MM.1S (cell line): ENCODE data around the gene GPR161.

Experiments
- DNase-seq: peaks from one replicate; pipeline ENCODE4 v3.0.0-alpha.2; 2015
- H2AFZ ChIP-seq: fragments of 300-600 bp; sonication (generic); 2 replicates; pipeline ENCODE4 v1.6.0; 2016; ENCODE audit warnings: antibody characterized with exemption, low read length
- H3F3A ChIP-seq: fragments of 300-600 bp; sonication (generic); 2 replicates; pipeline ENCODE4 v1.6.1; 2016; ENCODE audit warnings: mild to moderate bottlenecking, antibody characterized with exemption, low read length, moderate library complexity, mixed read lengths; ENCODE audit not compliant: insufficient read depth
- H3K27ac ChIP-seq: fragments of 300-600 bp; sonication (generic); 2 replicates; pipeline ENCODE4 v1.5.1; 2016; ENCODE audit warnings: mild to moderate bottlenecking, low read length
- H3K27me3 ChIP-seq: fragments of 300-600 bp; sonication (generic); replicated peaks from 2 replicates; pipeline ENCODE4 v1.6.0; 2016; ENCODE audit warnings: low read length; ENCODE audit not compliant: insufficient read depth
- H3K36me3 ChIP-seq: fragments of 300-600 bp; sonication (generic); replicated peaks from 2 replicates; pipeline ENCODE4 v1.6.1; 2016; ENCODE audit warnings: mild to moderate bottlenecking, low read length, mixed read lengths; ENCODE audit not compliant: insufficient read depth
- H3K4me1 ChIP-seq: fragments of 300-600 bp; sonication (generic); 2 replicates; pipeline ENCODE4 v1.6.1; 2016; ENCODE audit warnings: low read length, mixed read lengths
- H3K4me2 ChIP-seq: fragments of 300-600 bp; sonication (generic); 2 replicates; pipeline ENCODE4 v1.6.0; 2016; ENCODE audit warnings: low read depth, low read length
- H3K4me3 ChIP-seq: fragments of 300-600 bp; sonication (generic); 2 replicates; pipeline ENCODE4 v1.5.1; 2016; ENCODE audit warnings: low read length, mixed read lengths
- H3K79me2 ChIP-seq: fragments of 300-600 bp; sonication (generic); 2 replicates; pipeline ENCODE4 v1.6.1; 2016; ENCODE audit warnings: mixed run types, low read length, mixed read lengths
- H3K9ac ChIP-seq: fragments of 300-600 bp; sonication (generic); 2 replicates; pipeline ENCODE4 v1.6.1; 2016; ENCODE audit warnings: low read length, mixed read lengths
- H3K9me2 ChIP-seq: fragments of 300-600 bp; sonication (generic); replicated peaks from 2 replicates; pipeline ENCODE4 v1.6.1; 2016; ENCODE audit warnings: mild to moderate bottlenecking, low read length, mixed read lengths; ENCODE audit not compliant: insufficient read depth
- H3K9me3 ChIP-seq: fragments of 300-600 bp; sonication (generic); replicated peaks from 2 replicates; pipeline ENCODE4 v1.6.1; 2016; ENCODE audit warnings: mild to moderate bottlenecking, low read length, mixed read lengths; ENCODE audit not compliant: insufficient read depth
- H4K20me1 ChIP-seq: fragments of 300-600 bp; sonication (generic); 2 replicates; pipeline ENCODE4 v1.6.1; 2016; ENCODE audit warnings: mild to moderate bottlenecking, low read length, moderate library complexity, mixed read lengths; ENCODE audit not compliant: insufficient read depth
- CTCF ChIP-seq: fragments of 300-600 bp; sonication (generic); IDR thresholded peaks from 2 replicates; pipeline ENCODE4 v1.5.1; 2016; ENCODE audit warnings: antibody characterized with exemption, low read length, mixed read lengths
- EZH2 ChIP-seq: fragments of 300-600 bp; sonication (generic); optimal IDR thresholded peaks from 2 replicates; pipeline ENCODE3; 2017; ENCODE audit warnings: low read depth, mild to moderate bottlenecking, antibody characterized with exemption, low read length, mixed read lengths
- EZH2phosphoT487 ChIP-seq: fragments of 300-600 bp; sonication (generic); IDR thresholded peaks from 2 replicates; pipeline ENCODE4 v1.6.1; 2018; ENCODE audit warnings: antibody characterized with exemption, low read length

Gene GPR161

DNA sequence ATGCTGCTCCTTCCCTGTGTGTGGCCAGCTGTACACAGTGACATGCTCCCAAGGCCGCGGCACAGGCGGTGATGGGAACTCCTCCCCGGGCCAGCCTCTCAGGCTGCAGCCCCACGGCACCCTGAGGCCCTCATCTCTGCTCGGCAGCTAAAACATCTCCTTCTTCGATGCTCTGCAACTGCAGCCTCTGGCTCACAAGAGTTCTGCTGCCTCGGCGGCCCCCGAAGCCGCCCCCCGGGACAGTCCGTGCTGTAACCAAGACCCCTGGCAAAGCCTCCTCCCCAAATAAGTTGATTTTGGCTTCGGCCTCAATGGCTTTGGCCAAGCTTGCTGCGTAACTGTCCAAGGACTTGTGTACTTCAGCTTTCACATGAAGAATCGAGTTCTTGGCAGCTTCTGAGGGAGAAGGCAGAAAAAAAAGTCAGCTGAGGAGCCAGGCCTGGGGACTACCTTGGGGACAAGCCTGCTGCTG, 51.3 kb downstream of the GPR161 start:
- H3K4me1 ChIP-seq: no peaks in the 10 kb centered on the region
- no peaks in the 10 kb centered on the region for H4K20me1 ChIP-seq
- no peak for TF ChIP-seq EZH2
- no peak for TF ChIP-seq EZH2phosphoT487
- TF ChIP-seq CTCF: no peak
- no peak for DNase-seq
- no peaks in the 10 kb centered on the region for H3K9me2 ChIP-seq
- H3K27ac ChIP-seq: no peak overlapping the region
- H3K9me3 ChIP-seq: no peaks in the 10 kb centered on the region
- no peak overlapping the region for H3K9ac ChIP-seq
- H3K4me2 ChIP-seq: no peak overlapping the region
- no peak overlapping the region for H2AFZ ChIP-seq
- H3K79me2 ChIP-seq: no peaks in the 10 kb centered on the region
- H3K27me3 ChIP-seq: no peaks in the 10 kb centered on the region
- no peaks in the 10 kb centered on the region for H3K36me3 ChIP-seq
- H3F3A ChIP-seq: no peaks in the 10 kb centered on the region
- H3K4me3 ChIP-seq: no peak overlapping the region

DNA sequence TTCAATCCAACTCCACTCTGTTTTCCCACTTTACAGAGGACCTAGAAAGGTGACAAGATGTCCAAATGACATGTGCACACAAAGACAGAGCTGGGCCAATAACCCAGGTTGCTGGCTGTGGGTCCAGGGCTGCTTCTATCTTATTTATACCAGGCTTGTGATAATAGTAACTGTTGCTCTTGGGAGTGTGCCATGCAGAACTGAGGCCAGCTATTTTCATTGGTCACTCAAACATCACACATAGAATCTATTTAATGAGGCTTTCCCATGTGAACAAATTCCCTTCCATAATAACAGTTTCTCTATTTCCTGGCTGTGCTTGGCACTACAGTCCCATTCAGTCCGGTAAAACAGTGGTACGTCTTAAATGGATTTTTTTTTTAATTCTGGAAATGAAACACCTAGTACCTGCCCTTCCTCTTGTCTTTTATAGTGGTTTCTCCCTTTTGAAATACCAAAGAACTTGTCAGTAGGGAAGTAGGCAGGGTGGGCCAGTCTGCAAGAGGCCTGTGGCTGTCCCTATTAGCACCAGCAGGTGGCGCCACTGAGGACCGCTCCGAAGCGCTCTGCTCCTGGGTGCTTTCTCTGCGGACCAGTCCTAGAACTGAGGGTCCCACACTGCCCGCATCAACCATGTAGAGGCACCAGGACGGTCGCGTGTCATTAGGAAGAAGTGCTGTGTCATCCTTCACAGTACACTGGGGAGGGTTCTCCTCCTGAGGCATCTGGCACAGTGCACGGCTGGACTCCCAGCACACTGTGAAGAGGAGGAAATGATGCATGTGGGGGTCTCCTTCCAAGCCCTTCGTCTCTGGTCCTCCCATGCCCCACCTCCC, 52.1 kb downstream of the GPR161 start:
- Histone ChIP-seq H3K27ac (no peak overlapping the region), H2AFZ (no peak overlapping the region), H3K4me1 (no peaks in the 10 kb centered on the region), H4K20me1 (no peaks in the 10 kb centered on the region), H3F3A (no peaks in the 10 kb centered on the region), H3K4me3 (no peak overlapping the region), H3K36me3 (no peaks in the 10 kb centered on the region), H3K9me3 (no peaks in the 10 kb centered on the region), H3K9me2 (no peaks in the 10 kb centered on the region), H3K27me3 (no peaks in the 10 kb centered on the region), H3K9ac (no peak overlapping the region), H3K79me2 (no peaks in the 10 kb centered on the region), H3K4me2 (peak overlapping the region; percentile 27; the same call in 1 of the 2 replicates)
- peak; percentile 64 for DNase-seq
- peak; percentile 99 for TF ChIP-seq CTCF
- no peak for TF ChIP-seq EZH2

- Histone ChIP-seq H3K4me1 (no peaks in the 10 kb centered on the region), H3K27me3 (no peaks in the 10 kb centered on the region), H4K20me1 (no peaks in the 10 kb centered on the region), H3K9me2 (no peaks in the 10 kb centered on the region), H3K4me2 (no peak overlapping the region), H2AFZ (no peak overlapping the region), H3K4me3 (no peak overlapping the region), H3K9ac (no peak overlapping the region), H3K9me3 (no peaks in the 10 kb centered on the region), H3F3A (no peaks in the 10 kb centered on the region), H3K36me3 (no peaks in the 10 kb centered on the region), H3K79me2 (no peaks in the 10 kb centered on the region), H3K27ac (no peak overlapping the region)
- DNase-seq: peak; percentile 40
- TF ChIP-seq CTCF (no peak), EZH2 (no peak), EZH2phosphoT487 (no peak)
Observed at GRCh38 chr1:168083456-168084325, 53.0 kb downstream of the GPR161 start.
